Retinal pigment epithelial cell (primary cell): ENCODE data around the gene ZNF790.
A peak's percentile ranks its signal among the peaks of the same experiment; 100 is the strongest.

Source experiments
- DNase-seq: peaks from one replicate; pipeline ENCODE4 v3.0.0-alpha.2; 2010; ENCODE audit warnings: low read depth
- H3K4me3 ChIP-seq: 2 replicates; pipeline ENCODE4 v1.5.1; 2011; ENCODE audit warnings: mild to moderate bottlenecking, low read length, control low read depth, moderate library complexity
- CTCF ChIP-seq: conservative IDR thresholded peaks from 2 replicates; pipeline ENCODE4 v1.5.1; 2011; ENCODE audit warnings: low read depth, low read length, control low read depth, inconsistent platforms

ZNF790 gene

GRCh38 chr19:36771261-36772231, 66.6 kb downstream of the ZNF790 start:
- peak; percentile 65 for DNase-seq
- H3K4me3 ChIP-seq = peak overlapping the region; percentile 78
- TF ChIP-seq CTCF = no peak
